ENCODE data around the gene GLDN.

- TF ChIP-seq POLR2A (IDR thresholded peaks at IDR 0.05; ENCODE audit: low read depth, low read length), result no peak
- TF ChIP-seq, protein P1, sequence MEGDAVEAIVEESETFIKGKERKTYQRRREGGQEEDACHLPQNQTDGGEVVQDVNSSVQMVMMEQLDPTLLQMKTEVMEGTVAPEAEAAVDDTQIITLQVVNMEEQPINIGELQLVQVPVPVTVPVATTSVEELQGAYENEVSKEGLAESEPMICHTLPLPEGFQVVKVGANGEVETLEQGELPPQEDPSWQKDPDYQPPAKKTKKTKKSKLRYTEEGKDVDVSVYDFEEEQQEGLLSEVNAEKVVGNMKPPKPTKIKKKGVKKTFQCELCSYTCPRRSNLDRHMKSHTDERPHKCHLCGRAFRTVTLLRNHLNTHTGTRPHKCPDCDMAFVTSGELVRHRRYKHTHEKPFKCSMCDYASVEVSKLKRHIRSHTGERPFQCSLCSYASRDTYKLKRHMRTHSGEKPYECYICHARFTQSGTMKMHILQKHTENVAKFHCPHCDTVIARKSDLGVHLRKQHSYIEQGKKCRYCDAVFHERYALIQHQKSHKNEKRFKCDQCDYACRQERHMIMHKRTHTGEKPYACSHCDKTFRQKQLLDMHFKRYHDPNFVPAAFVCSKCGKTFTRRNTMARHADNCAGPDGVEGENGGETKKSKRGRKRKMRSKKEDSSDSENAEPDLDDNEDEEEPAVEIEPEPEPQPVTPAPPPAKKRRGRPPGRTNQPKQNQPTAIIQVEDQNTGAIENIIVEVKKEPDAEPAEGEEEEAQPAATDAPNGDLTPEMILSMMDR (conservative IDR thresholded peaks at IDR 0.05; ENCODE audit: low read depth, low read length), result no peak
Observed at GRCh38 chr15:51390241-51390965, 48.9 kb downstream of the GLDN start.
